ENCODE results near the gene FHL1.
"Not testable (repeated sequence)": the region's sequence is repeated elsewhere in the genome, so short reads cannot be mapped to it uniquely, and the experiment has no call there.

The FHL1 gene

DNA sequence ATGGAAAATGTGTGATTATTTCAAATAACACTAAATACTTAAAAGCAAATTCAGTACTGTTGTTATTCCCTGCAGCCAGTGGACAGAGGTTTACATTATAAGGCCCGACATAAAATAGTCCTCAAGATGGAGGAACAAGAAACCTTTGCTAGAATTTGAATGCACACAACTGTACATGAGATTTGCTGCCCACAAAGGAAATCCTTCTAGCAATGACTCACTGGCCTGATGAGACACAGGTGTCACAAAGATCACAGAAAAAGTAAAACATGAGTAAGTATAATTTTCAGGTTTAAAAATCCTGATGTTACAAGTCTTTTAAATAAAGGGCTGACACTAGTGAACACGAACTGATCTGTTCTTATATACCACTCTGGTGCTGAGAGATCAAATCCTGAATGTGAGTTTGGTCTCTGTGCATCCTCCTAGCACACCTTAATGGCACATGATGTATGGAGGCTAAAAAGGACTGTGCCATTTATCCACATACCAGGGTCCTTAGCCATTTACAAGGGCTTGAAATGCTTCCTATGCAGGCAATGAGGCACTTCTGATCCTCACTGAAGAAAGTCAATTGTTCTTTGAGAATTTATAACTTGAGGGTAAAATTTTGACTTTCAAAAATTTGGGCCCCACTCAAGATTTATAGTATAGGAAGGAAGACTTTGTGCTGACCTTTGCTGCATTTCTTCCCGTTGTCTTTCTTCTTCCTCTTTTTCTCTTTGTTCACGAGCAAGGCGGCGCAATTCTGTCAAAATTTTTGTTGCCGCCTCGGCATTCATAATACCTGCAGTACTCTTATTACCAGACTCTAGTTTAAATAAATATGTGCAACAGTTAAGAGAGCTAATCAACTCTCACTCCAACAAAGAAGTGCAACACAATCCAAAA is 80.9 kb downstream of the FHL1 start:
- no peaks in the 10 kb centered on the region for H4K20me1 ChIP-seq (ENCODE audit: insufficient read depth, low read length)
- no peaks in the 10 kb centered on the region for H3K27me3 ChIP-seq (ENCODE audit: low read depth, low read length)
- H3K4me2 ChIP-seq (ENCODE audit: low read length) = no peak overlapping the region
- H3K4me3 ChIP-seq (ENCODE audit: low read length) = no peak overlapping the region
- no peak overlapping the region for H2AFZ ChIP-seq (ENCODE audit: low read depth, low read length)
- no peaks in the 10 kb centered on the region for H3K9me3 ChIP-seq (ENCODE audit: insufficient read depth, low read length)
- peaks cover 11% of the 10 kb centered on the region for H3K36me3 ChIP-seq (replicated peaks; ENCODE audit: low read depth, low read length)
- TF ChIP-seq EZH2phosphoT487 (IDR thresholded peaks at IDR 0.05; ENCODE audit: low read depth) (no peak), CTCF (IDR thresholded peaks at IDR 0.05; ENCODE audit: low read depth, low read length) (no peak)
- no peaks in the 10 kb centered on the region for H3K4me1 ChIP-seq (ENCODE audit: low read length)
- H3K79me2 ChIP-seq (ENCODE audit: low read length) = no peaks in the 10 kb centered on the region
- H3K9ac ChIP-seq (ENCODE audit: low read length) = no peak overlapping the region
- no peak overlapping the region for H3K27ac ChIP-seq (ENCODE audit: low read length)

- Histone ChIP-seq H3K4me1 (ENCODE audit: low read length) (no peaks in the 10 kb centered on the region), H2AFZ (ENCODE audit: low read depth, low read length) (no peak overlapping the region), H3K9ac (ENCODE audit: low read length) (no peak overlapping the region), H3K4me3 (ENCODE audit: low read length) (no peak overlapping the region), H4K20me1 (ENCODE audit: insufficient read depth, low read length) (no peaks in the 10 kb centered on the region), H3K4me2 (ENCODE audit: low read length) (no peak overlapping the region), H3K9me3 (ENCODE audit: insufficient read depth, low read length) (no peaks in the 10 kb centered on the region), H3K79me2 (ENCODE audit: low read length) (no peaks in the 10 kb centered on the region), H3K27ac (ENCODE audit: low read length) (no peak overlapping the region), H3K27me3 (ENCODE audit: low read depth, low read length) (no peaks in the 10 kb centered on the region), H3K36me3 (replicated peaks; ENCODE audit: low read depth, low read length) (peaks cover 11% of the 10 kb centered on the region)
- TF ChIP-seq CTCF (IDR thresholded peaks at IDR 0.05; ENCODE audit: low read depth, low read length) (no peak), EZH2phosphoT487 (IDR thresholded peaks at IDR 0.05; ENCODE audit: low read depth) (no peak)
These were observed 81.5 kb downstream of the FHL1 start for GRCh38 chrX:136228839-136229207.

- no peak overlapping the region for H3K9ac ChIP-seq (ENCODE audit: low read length)
- H3K4me1 ChIP-seq (ENCODE audit: low read length) = no peaks in the 10 kb centered on the region
These were observed 89.7 kb downstream of the FHL1 start for GRCh38 chrX:136237074-136237473.

GRCh38 chrX:136237849-136238248 is 90.5 kb downstream of the FHL1 start:
- not testable (repeated sequence) for H2AFZ ChIP-seq (ENCODE audit: low read depth, low read length); H3K4me2 ChIP-seq (ENCODE audit: low read length); H3K27ac ChIP-seq (ENCODE audit: low read length); H3K79me2 ChIP-seq (ENCODE audit: low read length); H4K20me1 ChIP-seq (ENCODE audit: insufficient read depth, low read length); H3K27me3 ChIP-seq (ENCODE audit: low read depth, low read length); H3K9ac ChIP-seq (ENCODE audit: low read length); H3K4me1 ChIP-seq (ENCODE audit: low read length); H3K36me3 ChIP-seq (replicated peaks; ENCODE audit: low read depth, low read length); H3K4me3 ChIP-seq (ENCODE audit: low read length); H3K9me3 ChIP-seq (ENCODE audit: insufficient read depth, low read length)

More at GRCh38 chrX:136237074-136237473, 89.7 kb downstream of the FHL1 start:
- Histone ChIP-seq H4K20me1 (ENCODE audit: insufficient read depth, low read length) (no peaks in the 10 kb centered on the region), H3K4me3 (ENCODE audit: low read length) (no peak overlapping the region), H3K36me3 (replicated peaks; ENCODE audit: low read depth, low read length) (peaks cover 4% of the 10 kb centered on the region), H3K4me2 (ENCODE audit: low read length) (no peak overlapping the region), H3K27me3 (ENCODE audit: low read depth, low read length) (no peaks in the 10 kb centered on the region), H3K27ac (ENCODE audit: low read length) (no peak overlapping the region), H3K9me3 (ENCODE audit: insufficient read depth, low read length) (no peaks in the 10 kb centered on the region), H3K79me2 (ENCODE audit: low read length) (no peaks in the 10 kb centered on the region), H2AFZ (ENCODE audit: low read depth, low read length) (no peak overlapping the region)
- TF ChIP-seq CTCF (IDR thresholded peaks at IDR 0.05; ENCODE audit: low read depth, low read length) (no peak), EZH2phosphoT487 (IDR thresholded peaks at IDR 0.05; ENCODE audit: low read depth) (no peak)
